Mucosa of descending colon (tissue), 3 donors: ENCODE measurements around the gene CACNB3. TPM values are rescaled to one million over a fixed set of nuclear protein-coding genes. Genes with fewer than 3 reads are reported as not detected.
A peak's percentile ranks its signal among the peaks of the same experiment; 100 is the strongest.

ENCODE experiments used
- ATAC-seq: fragments of 200-7000 bp; cut with Tn5 transposase; one replicate; pipeline ENCODE4 v1.9.1; 2020; ENCODE audit warnings: mild to moderate bottlenecking, moderate library complexity
- DNase-seq, 3 donors: peaks; one replicate each; pipeline ENCODE4 v3.0.0-alpha.2; 2020
- H3K36me3 ChIP-seq: fragments of 200-600 bp; one replicate; pipeline ENCODE4 v1.8.0; 2021; ENCODE audit warnings: low read depth, mild to moderate bottlenecking
- H3K4me1 ChIP-seq: fragments of 200-600 bp; one replicate; pipeline ENCODE4 v1.8.0; 2021; ENCODE audit warnings: low read depth, mild to moderate bottlenecking
- H3K4me3 ChIP-seq: fragments of 200-600 bp; one replicate; pipeline ENCODE4 v1.8.0; 2021; ENCODE audit warnings: mild to moderate bottlenecking
- H3K9me3 ChIP-seq: fragments of 200-600 bp; one replicate; pipeline ENCODE4 v1.8.0; 2021; ENCODE audit warnings: mild to moderate bottlenecking
- CTCF ChIP-seq: fragments of 200-600 bp; IDR thresholded peaks from one replicate; pipeline ENCODE4 v1.8.0; 2022; ENCODE audit warnings: antibody characterized with exemption, mild to moderate bottlenecking
- intact Hi-C, 2 donors: fragments of 100-400 bp; cut with DNase I in 1 of 2; cut with micrococcal nuclease in 1 of 2; formaldehyde crosslinking; loops; one replicate each; pipeline versions ENCODE4 v1.11.0 to v1.11.1; 2022; cut with DNase I, micrococcal nuclease
- total RNA-seq, 3 donors: library from RNA; stranded (reverse); fragmentation: NEBNext Ultra II Directional in 2 of 3; extraction: Animal tissue kit (Norgen Biotek cat#: 25700) in 2 of 3; gene quantifications; one replicate each; pipeline versions ENCODE4 v1.2.1 to v1.2.4, GENCODE V29; 2021 to 2023
- donor health status: DM: no; HTN: no; CAD: no; lungs with moderate emphysema.
- donor health status: DM: no; HTN: no; CAD: no.
- donor health status: DM: no; HTN: yes; CAD: no.

The CACNB3 gene
- total RNA-seq, 3 donors from 2014 or later: 31.8 to 49.4 (median 45.1) TPM

- no peak overlapping the region for H3K4me3 ChIP-seq
- intact Hi-C loops: no loop called here
- H3K9me3 ChIP-seq: no peaks in the 10 kb centered on the region
- no peak for DNase-seq
- TF ChIP-seq CTCF: no peak
- ATAC-seq: no peak
- H3K36me3 ChIP-seq: no peaks in the 10 kb centered on the region
- no peaks in the 10 kb centered on the region for H3K4me1 ChIP-seq
Measured at GRCh38 chr12:48823281-48823680, 5.0 kb downstream of the CACNB3 start.

GRCh38 chr12:48824112-48824511 lies 5.8 kb downstream of the CACNB3 start:
- DNase-seq (no peak), ATAC-seq (peak; percentile 42)
- intact Hi-C loops: no loop called here
- Histone ChIP-seq H3K36me3 (peaks cover under 1% of the 10 kb centered on the region), H3K9me3 (no peaks in the 10 kb centered on the region), H3K4me3 (no peak overlapping the region), H3K4me1 (no peaks in the 10 kb centered on the region)
- TF ChIP-seq CTCF: no peak

GRCh38 chr12:48824905-48825304 lies 6.6 kb downstream of the CACNB3 start:
- ATAC-seq: no peak
- DNase-seq: no peak
- Histone ChIP-seq H3K9me3 (no peaks in the 10 kb centered on the region), H3K36me3 (peaks cover 5% of the 10 kb centered on the region), H3K4me1 (no peaks in the 10 kb centered on the region), H3K4me3 (no peak overlapping the region)
- intact Hi-C loops: no loop called here
- no peak for TF ChIP-seq CTCF

GRCh38 chr12:48826209-48826855 lies 8.0 kb downstream of the CACNB3 start:
- TF ChIP-seq CTCF: no peak
- Histone ChIP-seq H3K4me3 (no peak overlapping the region), H3K9me3 (no peaks in the 10 kb centered on the region), H3K36me3 (peaks cover 5% of the 10 kb centered on the region), H3K4me1 (no peaks in the 10 kb centered on the region)
- DNase-seq (no peak), ATAC-seq (no peak)
- intact Hi-C loops: no loop called here

- DNase-seq (no peak), ATAC-seq (no peak)
- H3K9me3 ChIP-seq: no peaks in the 10 kb centered on the region
- H3K36me3 ChIP-seq: peaks cover 5% of the 10 kb centered on the region
- no peak overlapping the region for H3K4me3 ChIP-seq
- TF ChIP-seq CTCF: no peak
- intact Hi-C loops: no loop called here
- no peaks in the 10 kb centered on the region for H3K4me1 ChIP-seq
Measured at GRCh38 chr12:48827026-48827425, 8.7 kb downstream of the CACNB3 start.
